Spleen (tissue), 7 donors: Measurements from ENCODE around the gene CHCHD3.

Experiments used
- CTCF ChIP-seq, 11 experiments: fragments of 200-600 bp in 7 of 11; fragments of 450-650 bp in 4 of 11; sonication (generic) in 4 of 11; IDR thresholded peaks in 8 of 11; conservative IDR thresholded peaks in 3 of 11; 1 replicate in 7 of 11; 2 replicates in 4 of 11; pipeline versions ENCODE4 v1.4.0 to v1.8.0; 2016 to 2021; ENCODE audit warnings: antibody characterized with exemption in 11 of 11, inconsistent platforms in 4 of 11, mild to moderate bottlenecking in 1 of 11
- POLR2A ChIP-seq, 3 donors: fragments of 450-650 bp; IDR thresholded peaks; one replicate each; pipeline ENCODE4 v1.5.1; 2017; ENCODE audit warnings: antibody characterized with exemption in 3 of 3, mild to moderate bottlenecking in 1 of 3
- POLR2AphosphoS5 ChIP-seq, 3 donors: sonication (generic); formaldehyde crosslinking; IDR thresholded peaks; one replicate each; pipeline ENCODE4 v1.5.1; 2017; ENCODE audit warnings: antibody characterized with exemption in 3 of 3
- donor health status: DM: no; HTN: no; CAD: no; lungs with moderate emphysema.
- donor health status: DM: no; HTN: no; CAD: no.
- donor health status: DM: no; HTN: no; CAD: no.

DNA sequence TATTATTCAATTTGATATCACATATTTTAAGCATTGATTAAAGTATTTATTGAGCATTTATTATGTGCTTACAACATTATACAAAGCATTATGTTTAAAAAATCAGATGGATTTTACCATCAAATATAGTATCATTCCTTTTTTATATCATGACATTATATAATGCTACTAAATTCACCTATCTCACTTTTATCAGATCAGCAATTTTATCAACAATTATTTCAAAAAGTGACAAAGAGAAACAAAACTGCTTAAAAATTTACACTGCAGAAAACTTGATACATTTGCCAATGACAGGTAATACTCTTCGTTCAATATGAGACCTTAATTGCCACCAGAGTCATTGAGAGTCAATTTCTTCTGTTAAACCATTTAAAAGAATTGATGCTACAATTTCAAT, 82.0 kb downstream of the CHCHD3 start:
- no peak for TF ChIP-seq POLR2A (IDR thresholded peaks at IDR 0.05)
- no peak for TF ChIP-seq CTCF (IDR thresholded peaks at IDR 0.05 in 8 of 11, conservative IDR thresholded peaks at IDR 0.05 in 3 of 11)
- TF ChIP-seq POLR2AphosphoS5 (IDR thresholded peaks at IDR 0.05) = no peak
